GM12892 (cell line): ENCODE results near the gene SLC6A6.

ENCODE experiments used
- POLR2A ChIP-seq: IDR thresholded peaks from 2 replicates; pipeline ENCODE4 v1.6.1; 2011; ENCODE audit warnings: low read depth, low read length, control low read depth
- TAF1 ChIP-seq: IDR thresholded peaks from 2 replicates; pipeline ENCODE4 v1.6.1; 2011; ENCODE audit warnings: low read depth, mild to moderate bottlenecking, control low read depth, low read length, borderline replicate concordance

DNA sequence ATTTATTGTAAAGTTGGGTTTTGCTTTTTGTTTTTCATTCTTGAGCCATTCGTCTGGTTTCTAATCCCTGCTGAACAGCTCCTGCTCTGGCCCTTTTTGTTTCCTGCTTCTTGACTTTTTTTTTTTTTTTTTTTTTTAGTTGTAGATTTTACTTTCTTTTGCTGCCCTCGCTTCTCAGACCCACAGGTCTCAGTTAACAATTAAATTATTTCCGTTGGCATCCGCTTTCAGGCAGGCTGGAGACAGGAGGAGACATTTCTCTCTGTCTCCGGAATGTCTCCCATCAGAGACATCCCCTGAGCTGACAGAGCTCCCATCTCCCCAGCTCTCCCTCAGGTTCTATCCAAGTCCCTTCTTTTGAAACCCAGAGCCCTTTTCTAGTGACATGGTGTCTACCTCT is 68.6 kb downstream of the SLC6A6 start:
- TF ChIP-seq TAF1 (no peak), POLR2A (no peak)
